AG10803 (cell line): ENCODE measurements around the gene TSPAN3.
A peak's percentile ranks its signal among the peaks of the same experiment; 100 is the strongest.

Experiments
- DNase-seq: peaks from one replicate; pipeline ENCODE4 v3.0.0; 2010; ENCODE audit warnings: low read depth
- H3K4me3 ChIP-seq: 2 replicates; pipeline ENCODE4 v1.5.1; 2011; ENCODE audit warnings: mild to moderate bottlenecking, low read length, control low read depth
- CTCF ChIP-seq: conservative IDR thresholded peaks from 2 replicates; pipeline ENCODE4 v1.5.1; 2011; ENCODE audit warnings: mild to moderate bottlenecking, low read length, control low read depth, inconsistent platforms

TSPAN3 gene

GRCh38 chr15:77044228-77045042 is 26.5 kb downstream of the TSPAN3 start:
- no peak for TF ChIP-seq CTCF
- no peak overlapping the region for H3K4me3 ChIP-seq
- peak; percentile 44 for DNase-seq

- no peak for TF ChIP-seq CTCF
- DNase-seq, result no peak
- no peak overlapping the region for H3K4me3 ChIP-seq
These were observed 27.7 kb downstream of the TSPAN3 start for GRCh38 chr15:77042955-77043920.

DNA sequence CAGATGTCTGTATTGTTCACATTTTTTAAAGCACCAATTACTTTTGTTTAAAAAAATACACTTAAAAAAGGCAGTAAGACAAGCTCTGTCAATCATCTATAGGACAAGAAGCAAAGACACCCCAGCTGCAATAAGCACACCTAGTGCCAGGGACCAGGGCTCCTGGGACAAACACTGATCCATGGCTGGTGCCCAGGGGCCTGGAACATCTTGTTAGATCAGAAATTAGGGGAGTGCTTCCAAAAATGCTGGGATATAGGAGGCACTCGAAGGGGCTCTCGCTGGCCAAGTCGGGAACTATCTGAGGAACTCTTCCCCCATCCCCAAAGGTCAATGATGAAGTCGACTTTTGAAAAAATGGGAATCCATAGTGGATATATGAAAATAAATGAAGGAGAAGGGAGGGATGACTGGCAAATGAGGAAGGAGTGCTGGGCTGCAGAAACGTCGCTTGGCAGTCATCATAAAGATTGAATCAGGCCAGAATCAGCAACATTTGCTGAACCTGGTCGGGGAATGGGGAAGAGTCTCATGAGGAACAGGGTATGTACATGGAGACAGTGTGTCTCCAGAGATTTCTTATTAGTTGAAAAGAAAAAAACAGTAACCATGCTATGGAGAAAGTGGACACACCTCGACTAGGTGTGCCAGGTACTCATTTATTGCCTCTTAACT is 28.5 kb downstream of the TSPAN3 start:
- no peak for DNase-seq
- TF ChIP-seq CTCF, result no peak
- no peak overlapping the region for H3K4me3 ChIP-seq

GRCh38 chr15:77040673-77041072 is 30.2 kb downstream of the TSPAN3 start:
- DNase-seq, result no peak
- TF ChIP-seq CTCF, result no peak
- no peak overlapping the region for H3K4me3 ChIP-seq

- TF ChIP-seq CTCF, result no peak
- no peak for DNase-seq
- H3K4me3 ChIP-seq, result no peak overlapping the region
These were observed 31.1 kb downstream of the TSPAN3 start for GRCh38 chr15:77039848-77040247.

DNA sequence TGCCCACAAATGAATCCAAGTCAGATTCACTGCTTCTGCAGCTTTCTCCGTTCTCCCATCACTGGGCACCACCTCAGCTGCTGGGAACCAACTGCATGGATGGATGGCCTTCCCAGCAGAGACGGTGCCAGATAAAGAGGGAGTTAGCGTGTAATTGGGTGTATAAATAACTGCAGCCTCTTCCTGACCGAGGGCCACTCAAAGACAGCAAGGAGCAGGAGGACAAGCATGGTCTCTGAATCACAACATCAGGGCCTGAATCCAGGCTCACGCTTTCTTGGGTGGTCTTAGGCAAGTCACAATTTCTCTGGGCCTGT is 31.7 kb downstream of the TSPAN3 start:
- no peak for TF ChIP-seq CTCF
- H3K4me3 ChIP-seq, result no peak overlapping the region
- no peak for DNase-seq
